Measurements from ENCODE around the gene OR52M1.

The OR52M1 gene

DNA sequence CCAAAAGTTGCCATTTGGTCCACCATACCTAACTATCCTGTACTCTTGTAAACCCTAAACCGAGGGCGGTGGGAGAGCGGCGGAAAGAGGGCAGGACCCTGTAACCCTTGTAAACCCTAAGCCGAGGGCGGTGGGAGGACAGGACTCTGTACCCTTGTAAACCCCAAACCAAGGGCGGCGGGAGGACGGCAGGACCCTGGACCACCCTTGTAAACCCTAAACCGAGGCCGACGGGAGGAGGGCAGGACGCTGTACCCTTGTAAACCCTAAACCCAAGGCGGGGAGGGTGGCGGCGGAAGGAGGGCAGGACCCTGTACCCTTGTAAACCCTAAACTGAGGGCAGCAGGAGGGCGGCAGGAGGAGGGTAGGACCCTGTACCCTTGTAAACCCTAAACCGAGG, 24.1 kb downstream of the OR52M1 start:
- DNase-seq, result no peak

DNA sequence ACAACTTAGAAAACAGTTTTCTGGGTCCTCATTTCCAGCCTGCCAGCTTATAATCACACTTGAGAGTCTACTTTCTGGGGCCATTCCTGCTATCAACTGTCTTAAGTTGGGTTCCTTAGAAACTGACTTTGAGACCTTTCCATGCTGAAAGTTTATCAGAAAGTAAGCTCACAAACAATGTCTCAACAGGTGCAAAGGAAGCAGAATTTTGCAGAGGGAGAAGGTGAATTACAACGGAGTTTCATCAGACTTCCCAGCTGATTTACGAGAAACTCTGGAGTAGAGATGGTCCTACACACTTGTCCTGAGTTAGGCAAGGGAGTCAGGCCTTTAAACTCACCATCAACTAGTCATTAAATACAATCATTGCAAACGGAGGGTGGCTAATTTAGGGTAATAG, 31.9 kb downstream of the OR52M1 start:
- DNase-seq, result no peak

DNA sequence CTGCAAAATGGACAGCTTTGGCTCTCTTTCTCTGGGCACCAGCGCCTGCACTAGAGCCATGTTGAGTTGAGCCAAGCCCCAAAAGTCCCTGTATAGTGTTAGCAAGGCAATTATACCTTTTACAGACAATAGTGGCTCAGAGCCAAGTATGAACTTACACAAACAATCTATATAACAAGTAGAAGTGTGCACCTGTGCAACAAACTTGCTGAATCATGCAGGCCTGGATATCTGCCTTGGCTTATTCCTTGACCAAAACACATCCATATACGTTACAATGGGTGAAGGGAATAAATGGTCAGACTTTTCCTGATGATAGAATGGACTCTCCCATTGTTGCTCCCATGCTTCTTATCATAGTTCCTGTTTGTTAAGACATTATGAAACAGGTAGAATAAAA, 32.8 kb downstream of the OR52M1 start:
- no peak for DNase-seq

DNA sequence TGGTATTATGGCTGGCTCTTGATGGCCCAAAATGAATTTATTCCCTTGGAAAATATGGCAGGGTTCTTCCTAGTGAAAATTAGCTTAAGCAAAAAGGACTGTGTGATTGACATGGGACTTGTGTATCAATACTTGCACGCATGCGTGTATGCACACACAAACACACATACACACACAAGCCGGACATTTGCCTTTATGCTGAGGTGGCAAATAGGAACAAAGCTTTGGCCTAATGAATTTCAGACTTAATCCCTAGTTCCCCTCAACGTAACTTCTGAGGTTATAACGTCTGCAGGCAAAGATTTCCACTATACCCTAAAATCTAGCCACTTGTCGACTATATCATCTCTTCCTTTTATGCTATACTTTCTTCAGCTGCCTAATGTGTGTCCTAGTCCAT, 33.6 kb downstream of the OR52M1 start:
- no peak for DNase-seq

DNA sequence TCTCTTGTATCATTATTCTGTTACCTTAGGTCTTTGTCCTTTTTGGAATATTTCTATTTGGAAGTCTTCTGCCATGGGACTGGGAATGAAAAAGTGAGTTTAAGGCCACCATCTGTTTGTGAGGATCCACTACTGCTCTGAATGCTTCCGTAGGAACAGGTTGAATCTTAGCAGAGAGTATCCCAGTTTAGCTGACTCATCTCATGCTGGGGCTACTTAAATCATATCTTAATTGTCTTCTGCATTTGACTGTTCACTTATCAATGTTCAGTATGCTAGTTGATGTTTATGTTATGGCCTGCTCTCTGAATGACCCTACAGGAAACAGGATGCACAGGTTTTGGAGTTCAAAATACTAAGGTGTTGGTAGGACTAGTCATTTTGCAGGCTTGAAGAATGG, 35.1 kb downstream of the OR52M1 start:
- no peak for DNase-seq

DNA sequence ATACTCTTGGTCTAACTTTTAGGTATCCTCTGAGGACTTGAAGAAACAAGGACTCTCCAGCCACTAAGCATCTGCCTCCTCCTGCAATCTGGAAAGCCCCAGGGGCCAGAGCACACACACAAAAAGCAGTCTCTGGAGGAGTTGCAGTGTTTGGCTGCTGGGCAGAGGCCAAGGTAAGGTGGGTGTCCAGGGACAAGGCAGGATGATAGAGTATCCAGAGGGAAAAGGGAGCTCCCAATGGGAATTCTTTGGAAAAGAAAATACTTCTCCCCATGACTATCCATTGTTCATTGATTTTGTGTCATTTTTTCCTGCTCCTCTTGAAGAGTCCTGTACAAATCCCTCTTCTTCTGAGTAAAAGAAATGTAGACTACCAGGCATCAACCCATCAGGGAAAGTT, 36.5 kb downstream of the OR52M1 start, which contains the start of gene OR52I2:
OR52I2 (plus strand) TSS at position 301 of the 400 bp plus-strand sequence.
- DNase-seq, result no peak

DNA sequence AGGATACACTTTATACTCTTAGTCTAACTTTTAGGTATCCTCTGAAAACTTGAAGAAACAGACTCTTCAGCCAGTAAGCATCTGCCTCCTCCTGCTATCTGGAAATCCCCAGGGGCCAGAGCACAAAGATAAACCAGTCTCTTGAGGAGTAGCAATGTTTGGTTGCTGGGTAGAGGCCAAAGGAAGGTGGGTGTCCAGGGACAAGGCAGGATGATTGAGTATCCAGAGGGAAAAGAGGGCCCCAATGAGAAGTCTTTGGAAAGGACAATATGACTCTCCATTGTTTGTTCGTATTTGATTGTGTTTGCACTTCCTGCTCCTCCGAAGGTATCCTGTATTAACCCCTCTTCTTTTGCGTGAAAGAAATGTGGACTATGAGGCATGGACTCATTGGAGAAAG, 44.0 kb downstream of the OR52M1 start:
- DNase-seq, result no peak

DNA sequence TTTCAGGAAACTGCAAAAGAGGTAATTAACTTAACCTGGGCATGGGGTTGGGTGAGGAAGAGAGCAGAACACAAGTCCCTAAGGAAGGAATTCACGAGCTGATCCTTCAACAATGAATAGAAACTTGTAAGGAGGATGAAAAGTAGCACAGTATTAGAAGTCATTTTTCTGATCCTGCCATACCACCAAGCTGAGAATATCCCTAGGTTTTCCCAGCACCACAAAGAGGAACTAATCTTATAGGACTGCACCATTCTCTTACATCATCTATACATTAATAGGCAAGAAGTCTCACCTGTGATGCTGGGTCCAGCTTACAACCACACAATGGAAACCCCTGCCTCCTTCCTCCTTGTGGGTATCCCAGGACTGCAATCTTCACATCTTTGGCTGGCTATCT, 48.7 kb downstream of the OR52M1 start, which contains the start of gene OR52I1:
OR52I1 (plus strand) TSS at position 301 of the 400 bp plus-strand sequence; CDS start at position 301, 0 bp downstream.
- DNase-seq, result no peak
